SH-SY5Y (cell line): ENCODE results near the gene ALLC.

Source experiments
- GATA2 ChIP-seq: IDR thresholded peaks from 2 replicates; pipeline ENCODE4 v1.6.1; 2011; ENCODE audit warnings: mild to moderate bottlenecking, low read depth, low read length
- GATA3 ChIP-seq: IDR thresholded peaks from 2 replicates; pipeline ENCODE4 v1.6.1; 2011; ENCODE audit warnings: low read depth, mild to moderate bottlenecking, low read length, moderate library complexity

- TF ChIP-seq GATA2 (no peak), GATA3 (no peak)
Measured at GRCh38 chr2:3751251-3751650, 93.3 kb downstream of the ALLC start.
